H1 (cell line): ENCODE results near the gene MAP2K7.

ENCODE experiments used
- POLR2A ChIP-seq, 2 experiments: IDR thresholded peaks; 1 replicate in 1 of 2; 2 replicates in 1 of 2; pipeline ENCODE4 v1.6.1; 2011; ENCODE audit warnings: low read depth in 2 of 2, low read length in 2 of 2, mild to moderate bottlenecking in 2 of 2; ENCODE audit errors: control extremely low read depth in 1 of 2
- TF ChIP-seq, protein P1 (sequence below), 3 experiments: IDR thresholded peaks; 1 replicate in 2 of 3; 2 replicates in 1 of 3; pipeline versions ENCODE4 v1.5.1 to v1.6.1; 2011; ENCODE audit warnings: low read length in 3 of 3, mild to moderate bottlenecking in 3 of 3, inconsistent platforms in 2 of 3, low read depth in 1 of 3, moderate library complexity in 1 of 3; ENCODE audit not compliant: insufficient read depth in 1 of 3; ENCODE audit errors: control extremely low read depth in 1 of 3

DNA sequence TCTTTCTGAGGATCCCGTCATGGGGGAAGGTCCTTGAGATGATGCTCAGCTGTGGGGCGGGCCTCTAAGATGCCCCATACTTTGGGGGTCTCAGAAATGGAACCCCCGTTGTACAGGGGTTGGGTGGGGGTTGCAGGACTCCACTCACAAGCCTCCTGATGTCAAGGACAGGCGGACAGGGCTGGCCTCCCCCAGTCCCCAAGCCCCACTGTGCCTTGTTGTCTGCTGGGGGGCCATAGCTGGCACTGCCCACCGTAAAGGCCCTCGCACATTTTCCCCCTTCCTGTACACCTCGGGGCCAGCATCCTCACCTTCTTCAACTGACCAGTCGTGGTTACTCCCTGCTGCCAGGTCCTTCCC is 19.1 kb downstream of the MAP2K7 start:
- TF ChIP-seq POLR2A (IDR thresholded peaks at IDR 0.05; ENCODE audit: control extremely low read depth in 1 of 2, low read depth in 2 of 2, low read length in 2 of 2) = no peak
- TF ChIP-seq, protein P1, sequence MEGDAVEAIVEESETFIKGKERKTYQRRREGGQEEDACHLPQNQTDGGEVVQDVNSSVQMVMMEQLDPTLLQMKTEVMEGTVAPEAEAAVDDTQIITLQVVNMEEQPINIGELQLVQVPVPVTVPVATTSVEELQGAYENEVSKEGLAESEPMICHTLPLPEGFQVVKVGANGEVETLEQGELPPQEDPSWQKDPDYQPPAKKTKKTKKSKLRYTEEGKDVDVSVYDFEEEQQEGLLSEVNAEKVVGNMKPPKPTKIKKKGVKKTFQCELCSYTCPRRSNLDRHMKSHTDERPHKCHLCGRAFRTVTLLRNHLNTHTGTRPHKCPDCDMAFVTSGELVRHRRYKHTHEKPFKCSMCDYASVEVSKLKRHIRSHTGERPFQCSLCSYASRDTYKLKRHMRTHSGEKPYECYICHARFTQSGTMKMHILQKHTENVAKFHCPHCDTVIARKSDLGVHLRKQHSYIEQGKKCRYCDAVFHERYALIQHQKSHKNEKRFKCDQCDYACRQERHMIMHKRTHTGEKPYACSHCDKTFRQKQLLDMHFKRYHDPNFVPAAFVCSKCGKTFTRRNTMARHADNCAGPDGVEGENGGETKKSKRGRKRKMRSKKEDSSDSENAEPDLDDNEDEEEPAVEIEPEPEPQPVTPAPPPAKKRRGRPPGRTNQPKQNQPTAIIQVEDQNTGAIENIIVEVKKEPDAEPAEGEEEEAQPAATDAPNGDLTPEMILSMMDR (IDR thresholded peaks at IDR 0.05; ENCODE audit: control extremely low read depth in 1 of 3, insufficient read depth in 1 of 3, low read depth in 1 of 3, low read length in 3 of 3) = no peak
